Keratinocyte (primary cell): ENCODE measurements around the gene RAET1E.

Experiments
- EZH2 ChIP-seq: IDR thresholded peaks from one replicate; pipeline ENCODE4 v1.6.1; 2012; ENCODE audit warnings: inconsistent platforms, mild to moderate bottlenecking, low read length, moderate library complexity
- TF ChIP-seq, protein P1 (sequence below), 3 experiments: IDR thresholded peaks in 1 of 3; conservative IDR thresholded peaks in 1 of 3; optimal IDR thresholded peaks in 1 of 3; 2 replicates in 2 of 3; 3 replicates in 1 of 3; pipeline versions ENCODE3 to v1.5.1; 2011; ENCODE audit warnings: low read length in 3 of 3, mild to moderate bottlenecking in 3 of 3, moderate library complexity in 2 of 3, control low read depth in 1 of 3, inconsistent platforms in 1 of 3; ENCODE audit not compliant: insufficient read depth in 2 of 3; ENCODE audit errors: extremely low read depth in 1 of 3

DNA sequence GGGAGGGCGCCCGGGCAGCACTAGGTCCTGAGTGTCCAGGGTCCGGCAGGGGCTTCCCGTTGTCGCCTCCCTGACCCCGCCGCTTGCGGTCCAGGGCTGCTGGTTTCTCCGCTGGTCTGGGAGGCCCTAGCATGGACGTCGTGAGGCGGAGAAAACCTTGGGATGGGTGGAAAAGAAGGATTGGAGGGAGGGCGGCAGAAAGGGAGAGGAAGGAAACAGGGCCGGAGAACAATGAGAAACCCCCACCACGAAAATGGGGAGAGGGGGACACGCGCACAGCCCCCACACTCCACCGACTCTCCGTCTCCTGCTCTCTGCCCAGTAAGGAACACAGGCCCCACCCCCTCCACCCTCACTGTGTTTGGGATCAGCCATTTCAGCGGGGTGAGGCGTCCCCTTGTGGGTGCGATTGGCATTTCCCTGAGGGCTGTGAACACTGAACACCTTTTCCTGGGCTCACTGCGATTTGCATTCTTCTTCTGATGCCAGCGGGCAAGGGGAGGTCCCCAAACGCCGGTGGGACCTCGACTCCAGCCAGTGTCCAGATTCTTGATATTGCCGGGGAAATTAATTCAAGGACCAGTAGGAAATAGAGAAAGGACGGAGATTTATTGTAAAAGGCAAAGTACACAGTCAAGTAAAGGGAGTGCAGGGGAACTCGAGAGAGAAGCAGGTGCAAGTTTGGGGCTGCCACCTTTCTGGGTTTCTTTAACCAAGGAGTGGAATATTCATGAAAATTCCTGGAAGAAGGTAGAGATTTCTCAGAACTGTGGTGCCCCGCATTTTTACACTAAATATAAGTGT lies 28.3 kb upstream of the RAET1E start:
- TF ChIP-seq, protein P1, sequence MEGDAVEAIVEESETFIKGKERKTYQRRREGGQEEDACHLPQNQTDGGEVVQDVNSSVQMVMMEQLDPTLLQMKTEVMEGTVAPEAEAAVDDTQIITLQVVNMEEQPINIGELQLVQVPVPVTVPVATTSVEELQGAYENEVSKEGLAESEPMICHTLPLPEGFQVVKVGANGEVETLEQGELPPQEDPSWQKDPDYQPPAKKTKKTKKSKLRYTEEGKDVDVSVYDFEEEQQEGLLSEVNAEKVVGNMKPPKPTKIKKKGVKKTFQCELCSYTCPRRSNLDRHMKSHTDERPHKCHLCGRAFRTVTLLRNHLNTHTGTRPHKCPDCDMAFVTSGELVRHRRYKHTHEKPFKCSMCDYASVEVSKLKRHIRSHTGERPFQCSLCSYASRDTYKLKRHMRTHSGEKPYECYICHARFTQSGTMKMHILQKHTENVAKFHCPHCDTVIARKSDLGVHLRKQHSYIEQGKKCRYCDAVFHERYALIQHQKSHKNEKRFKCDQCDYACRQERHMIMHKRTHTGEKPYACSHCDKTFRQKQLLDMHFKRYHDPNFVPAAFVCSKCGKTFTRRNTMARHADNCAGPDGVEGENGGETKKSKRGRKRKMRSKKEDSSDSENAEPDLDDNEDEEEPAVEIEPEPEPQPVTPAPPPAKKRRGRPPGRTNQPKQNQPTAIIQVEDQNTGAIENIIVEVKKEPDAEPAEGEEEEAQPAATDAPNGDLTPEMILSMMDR (optimal IDR thresholded peaks at IDR 0.05 in 1 of 3, IDR thresholded peaks at IDR 0.05 in 1 of 3, conservative IDR thresholded peaks at IDR 0.05 in 1 of 3; ENCODE audit: extremely low read depth in 1 of 3, insufficient read depth in 2 of 3, low read length in 3 of 3) = peak; percentile 80 to 94 (median 91)
- no peak for TF ChIP-seq EZH2
